ENCODE results near the gene KCNQ2.

KCNQ2 gene

DNA sequence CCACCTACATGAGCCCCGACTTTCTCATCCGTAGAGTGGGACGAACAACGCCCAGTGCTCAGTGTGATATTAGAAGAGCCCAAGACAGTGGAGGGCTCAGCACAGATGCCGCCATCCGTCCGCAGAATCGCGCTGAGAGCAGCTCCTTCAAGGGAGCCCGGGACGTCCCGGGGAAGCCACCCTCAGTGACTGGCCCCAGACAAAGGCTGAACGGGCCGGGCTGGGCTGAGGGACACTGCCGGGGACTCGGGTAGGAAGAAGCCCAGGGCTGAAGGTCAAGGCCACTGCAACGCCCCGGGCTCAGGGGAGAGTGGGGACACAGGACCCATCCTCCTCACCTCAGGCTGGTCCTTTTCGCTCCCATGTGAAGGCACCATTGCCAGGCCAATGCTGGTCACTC, 98.5 kb downstream of the KCNQ2 start:
- Mint-ChIP-seq H3K4me3 (no peak overlapping the region), H3K27ac (no peak overlapping the region), H3K9me3 (no peaks in the 10 kb centered on the region), H3K4me1 (ENCODE audit: low read depth) (peaks cover 9% of the 10 kb centered on the region), H3K36me3 (ENCODE audit: low read depth) (no peaks in the 10 kb centered on the region), H3K27me3 (peaks cover 38% of the 10 kb centered on the region)
- intact Hi-C loops (cut with micrococcal nuclease) = no loop called here

DNA sequence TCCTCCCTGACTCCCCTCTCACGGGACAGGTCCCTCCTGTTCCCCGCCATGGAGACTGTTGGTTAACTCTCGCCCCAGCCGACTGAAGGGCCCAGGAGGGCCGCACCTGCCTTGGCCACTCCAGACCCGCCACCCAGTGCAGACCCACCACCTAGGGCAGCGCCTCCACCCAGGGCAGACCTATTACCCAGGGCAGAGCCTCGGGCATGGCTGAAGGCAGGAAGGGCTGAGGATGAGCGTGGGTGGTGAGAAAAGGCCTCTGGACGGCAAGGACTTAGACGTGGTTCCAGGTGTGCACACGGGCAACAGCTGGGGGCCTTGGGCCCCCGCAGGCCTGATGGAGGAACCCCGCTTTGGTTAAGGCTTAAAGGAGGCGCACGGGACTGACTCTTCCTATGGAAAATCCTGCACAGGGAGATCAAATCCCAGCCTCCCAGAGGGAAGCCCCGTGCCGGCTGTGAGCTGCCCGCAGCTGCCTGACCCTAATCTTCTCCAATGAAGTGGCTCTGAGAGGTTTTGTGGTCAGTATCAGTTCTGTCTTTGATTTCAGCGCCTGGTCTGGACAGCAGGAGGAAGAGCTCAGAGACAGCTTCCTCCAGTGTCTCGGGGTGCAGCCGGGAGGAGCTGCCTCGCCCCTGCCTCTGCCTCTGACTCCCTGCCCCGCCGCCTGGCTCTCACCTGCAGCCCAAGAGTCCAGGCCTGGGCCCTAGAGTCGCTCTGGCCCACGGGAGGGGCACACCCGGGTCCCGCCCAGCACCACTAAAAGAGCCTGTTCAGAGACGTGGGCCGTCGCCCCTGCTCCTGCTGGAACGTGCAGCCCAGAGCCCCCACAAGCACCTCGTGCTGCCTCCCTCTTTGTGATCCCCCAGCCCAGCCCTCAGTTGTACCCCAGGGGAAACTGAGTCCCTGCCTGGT, 99.2 kb downstream of the KCNQ2 start:
- H3K27me3 Mint-ChIP-seq = peaks cover 31% of the 10 kb centered on the region
- H3K9me3 Mint-ChIP-seq = no peaks in the 10 kb centered on the region
- intact Hi-C loops (cut with micrococcal nuclease) = no loop called here
- no peak overlapping the region for H3K27ac Mint-ChIP-seq
- H3K4me3 Mint-ChIP-seq = no peak overlapping the region
- peaks cover 9% of the 10 kb centered on the region for H3K4me1 Mint-ChIP-seq (ENCODE audit: low read depth)
- no peaks in the 10 kb centered on the region for H3K36me3 Mint-ChIP-seq (ENCODE audit: low read depth)

DNA sequence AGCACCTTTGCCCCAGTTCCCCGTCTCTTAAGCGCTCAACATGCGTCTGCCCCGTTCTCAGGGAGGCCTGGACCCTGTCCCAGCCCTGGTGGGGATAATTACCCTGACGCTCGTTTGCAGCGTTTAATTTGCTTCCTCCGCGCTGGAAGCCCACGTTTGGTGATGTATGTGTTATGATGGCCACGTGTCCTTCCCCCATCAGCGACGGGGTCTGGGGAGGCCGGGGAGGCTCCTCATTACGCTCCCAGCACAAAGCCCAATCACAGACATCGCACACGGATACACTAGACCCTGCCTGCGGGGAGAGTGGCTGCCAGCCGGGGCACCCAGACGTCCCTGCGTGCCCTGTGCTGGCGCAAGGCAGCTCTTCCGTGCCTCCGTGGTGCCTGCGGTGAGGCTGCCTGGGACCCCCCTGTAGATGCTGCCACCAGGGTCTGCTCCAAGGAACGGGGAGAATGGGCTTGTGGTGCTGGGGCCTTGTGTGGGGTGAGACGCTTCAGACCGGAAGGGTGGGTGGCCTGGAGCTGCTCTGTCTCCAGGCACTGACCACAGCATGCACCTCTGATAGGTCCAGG, 101.1 kb downstream of the KCNQ2 start:
- Mint-ChIP-seq H3K9me3 (no peaks in the 10 kb centered on the region), H3K4me3 (no peak overlapping the region), H3K27me3 (peaks cover 15% of the 10 kb centered on the region), H3K4me1 (ENCODE audit: low read depth) (peaks cover 5% of the 10 kb centered on the region), H3K27ac (no peak overlapping the region), H3K36me3 (ENCODE audit: low read depth) (no peaks in the 10 kb centered on the region)
- intact Hi-C loops (cut with micrococcal nuclease) = no loop called here

DNA sequence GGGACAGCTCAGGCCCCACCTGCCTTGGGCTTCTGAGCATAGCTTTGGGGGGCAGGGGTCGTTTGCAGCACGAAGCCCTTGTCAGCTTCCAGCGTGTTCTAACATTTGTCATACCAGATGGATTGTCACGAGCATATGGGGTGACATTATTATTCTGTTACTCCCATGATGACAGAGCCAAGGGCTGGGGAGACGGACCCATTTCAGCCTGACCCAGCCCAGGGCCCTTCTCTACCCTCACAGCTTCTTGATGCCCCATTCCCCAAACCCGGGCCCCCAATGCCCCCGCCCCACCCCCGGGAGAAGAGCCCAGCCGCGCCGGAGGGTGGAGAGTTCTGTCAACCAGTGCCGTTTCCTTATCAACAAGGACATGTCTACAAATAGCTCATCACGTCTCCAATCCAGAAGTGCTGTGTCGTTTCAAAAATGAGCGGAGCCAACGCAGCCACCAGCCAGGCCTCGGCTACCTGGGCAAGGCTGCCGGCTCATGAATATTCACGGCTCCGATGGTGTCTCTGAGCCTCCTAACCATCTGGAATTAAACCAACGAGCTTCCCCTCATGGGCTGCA, 101.8 kb downstream of the KCNQ2 start:
- no peaks in the 10 kb centered on the region for H3K9me3 Mint-ChIP-seq
- intact Hi-C loops (cut with micrococcal nuclease) = no loop called here
- H3K36me3 Mint-ChIP-seq (ENCODE audit: low read depth) = no peaks in the 10 kb centered on the region
- no peaks in the 10 kb centered on the region for H3K4me1 Mint-ChIP-seq (ENCODE audit: low read depth)
- peaks cover 11% of the 10 kb centered on the region for H3K27me3 Mint-ChIP-seq
- no peak overlapping the region for H3K27ac Mint-ChIP-seq
- H3K4me3 Mint-ChIP-seq = no peak overlapping the region

DNA sequence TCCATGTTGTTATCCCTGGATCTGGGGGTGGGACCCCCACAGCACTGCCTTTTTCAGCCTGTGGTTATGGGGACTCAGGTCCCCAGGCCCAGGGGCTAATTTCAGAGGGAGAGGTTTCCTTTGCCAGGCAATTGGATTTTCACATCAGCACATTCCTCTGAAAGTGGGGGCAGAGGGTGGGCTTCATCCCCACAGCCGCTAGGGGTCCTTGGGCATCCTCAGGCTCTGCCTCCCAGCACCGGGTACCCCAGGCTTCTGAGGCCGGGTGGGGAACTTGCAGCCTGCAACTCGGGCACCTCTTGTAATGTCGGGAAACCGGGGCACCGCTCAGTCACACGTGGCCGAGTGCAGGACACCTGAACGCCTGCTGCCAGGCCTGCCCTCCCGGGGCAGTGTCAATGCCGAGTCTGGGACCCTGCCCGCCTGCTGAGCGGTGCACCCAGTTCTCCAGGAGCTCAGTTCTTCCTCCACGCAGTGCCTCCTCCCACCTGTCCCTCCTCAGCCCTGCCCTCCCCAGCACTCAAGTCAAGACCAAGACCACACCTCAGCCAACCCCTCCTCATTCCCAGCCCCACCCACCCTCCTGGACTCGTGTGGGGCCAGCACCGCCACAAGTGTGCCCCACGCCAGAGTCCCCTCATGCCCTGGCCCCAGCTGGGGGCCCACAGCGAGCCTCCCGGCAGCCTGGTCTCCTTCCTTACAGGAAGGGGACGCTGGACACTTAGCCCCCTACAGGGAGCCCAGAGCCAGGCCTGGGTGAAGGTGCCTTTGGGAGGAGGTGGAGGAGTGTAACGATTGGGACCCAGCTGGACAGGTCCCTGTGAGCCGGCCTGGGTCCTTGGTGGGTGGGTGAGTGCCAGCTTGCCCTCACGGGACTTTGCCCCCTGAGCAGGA, 102.5 kb downstream of the KCNQ2 start:
- Mint-ChIP-seq H3K36me3 (ENCODE audit: low read depth) (no peaks in the 10 kb centered on the region), H3K27ac (no peak overlapping the region), H3K27me3 (peaks cover 11% of the 10 kb centered on the region), H3K9me3 (no peaks in the 10 kb centered on the region), H3K4me1 (ENCODE audit: low read depth) (no peaks in the 10 kb centered on the region), H3K4me3 (no peak overlapping the region)
- intact Hi-C loops (cut with micrococcal nuclease) = no loop called here

DNA sequence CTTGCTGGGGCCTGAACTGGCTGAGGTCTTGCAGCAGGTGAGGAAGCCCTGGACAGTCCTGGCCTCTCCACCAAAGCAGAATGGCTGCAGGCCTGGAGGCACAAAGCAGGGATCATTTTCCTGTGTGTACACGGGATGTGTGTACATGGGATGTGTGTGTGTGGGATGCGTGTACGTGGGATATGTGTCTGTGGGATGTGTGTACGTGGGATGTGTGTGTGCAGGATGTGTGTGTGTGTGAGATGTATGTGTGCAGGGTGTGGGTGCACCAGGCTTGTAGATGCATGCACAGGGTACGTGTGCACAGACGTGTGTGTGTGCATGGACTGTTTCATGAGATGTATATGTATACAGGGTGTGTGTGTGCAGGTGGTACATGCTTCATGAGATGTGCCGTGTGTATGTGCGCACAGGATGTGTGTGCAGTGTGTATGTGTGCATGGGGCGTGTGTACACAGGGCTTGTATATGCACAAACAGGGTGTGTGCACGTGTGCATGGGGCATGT, 103.4 kb downstream of the KCNQ2 start:
- Mint-ChIP-seq H3K4me3 (no peak overlapping the region), H3K9me3 (no peaks in the 10 kb centered on the region), H3K4me1 (ENCODE audit: low read depth) (no peaks in the 10 kb centered on the region), H3K27ac (no peak overlapping the region), H3K27me3 (peaks cover 7% of the 10 kb centered on the region), H3K36me3 (ENCODE audit: low read depth) (no peaks in the 10 kb centered on the region)
- intact Hi-C loops (cut with micrococcal nuclease) = no loop called here

DNA sequence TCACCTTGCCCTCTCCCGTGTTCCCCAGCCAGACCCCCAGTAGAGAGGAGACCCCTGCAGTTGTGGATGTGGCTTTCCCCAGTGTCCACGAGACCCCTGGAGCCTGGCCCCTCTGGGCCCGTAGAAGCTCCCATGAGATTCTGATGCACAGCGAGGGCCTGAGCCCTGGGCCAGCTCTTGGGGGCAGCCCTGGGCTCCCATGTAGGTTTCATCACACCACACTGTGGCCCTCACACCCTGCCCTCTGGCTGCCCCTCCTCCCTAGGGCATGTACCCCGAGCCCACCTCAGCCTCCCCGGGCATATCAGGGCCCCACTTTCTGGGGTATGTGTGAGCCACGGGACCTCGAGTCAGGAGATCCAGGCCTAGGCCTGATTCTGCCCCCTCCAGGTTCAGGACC, 104.3 kb downstream of the KCNQ2 start:
- Mint-ChIP-seq H3K9me3 (no peaks in the 10 kb centered on the region), H3K36me3 (ENCODE audit: low read depth) (no peaks in the 10 kb centered on the region), H3K4me1 (ENCODE audit: low read depth) (no peaks in the 10 kb centered on the region), H3K27me3 (peaks cover 5% of the 10 kb centered on the region), H3K27ac (no peak overlapping the region), H3K4me3 (no peak overlapping the region)
- intact Hi-C loops (cut with micrococcal nuclease) = no loop called here

DNA sequence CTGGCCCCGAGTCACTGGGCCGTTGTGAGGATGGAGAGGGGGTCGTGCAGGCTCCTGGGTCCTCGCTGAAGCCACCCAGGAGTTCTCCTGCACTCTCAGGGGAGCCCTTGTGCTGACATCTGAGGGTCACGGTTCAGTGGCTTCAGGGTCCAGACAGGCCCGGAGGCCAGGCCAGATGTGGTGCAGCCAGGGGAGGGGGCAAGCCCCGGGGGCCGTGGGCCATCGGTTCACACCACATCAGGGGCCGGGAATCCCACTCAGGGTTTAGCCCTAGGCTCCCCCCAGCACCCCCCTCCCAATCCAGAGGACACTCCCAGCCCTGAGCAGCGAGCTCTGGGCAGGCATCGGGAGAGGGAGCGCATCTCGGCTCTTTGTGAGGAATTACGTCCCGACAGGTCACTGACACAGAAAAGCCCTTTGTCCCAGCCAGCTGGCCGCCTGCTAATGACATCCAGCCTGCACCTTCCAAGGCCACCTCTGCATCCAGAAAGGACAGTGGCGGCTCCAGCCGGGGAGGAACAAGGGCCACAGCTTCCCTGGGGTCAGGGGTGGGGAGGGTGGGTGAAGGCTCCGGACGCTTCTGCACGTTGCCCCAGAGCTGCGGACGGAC, 104.9 kb downstream of the KCNQ2 start:
- intact Hi-C loops (cut with micrococcal nuclease) = no loop called here
- Mint-ChIP-seq H3K27me3 (peaks cover 11% of the 10 kb centered on the region), H3K9me3 (no peaks in the 10 kb centered on the region), H3K4me3 (no peak overlapping the region), H3K4me1 (ENCODE audit: low read depth) (no peaks in the 10 kb centered on the region), H3K27ac (no peak overlapping the region), H3K36me3 (ENCODE audit: low read depth) (no peaks in the 10 kb centered on the region)

DNA sequence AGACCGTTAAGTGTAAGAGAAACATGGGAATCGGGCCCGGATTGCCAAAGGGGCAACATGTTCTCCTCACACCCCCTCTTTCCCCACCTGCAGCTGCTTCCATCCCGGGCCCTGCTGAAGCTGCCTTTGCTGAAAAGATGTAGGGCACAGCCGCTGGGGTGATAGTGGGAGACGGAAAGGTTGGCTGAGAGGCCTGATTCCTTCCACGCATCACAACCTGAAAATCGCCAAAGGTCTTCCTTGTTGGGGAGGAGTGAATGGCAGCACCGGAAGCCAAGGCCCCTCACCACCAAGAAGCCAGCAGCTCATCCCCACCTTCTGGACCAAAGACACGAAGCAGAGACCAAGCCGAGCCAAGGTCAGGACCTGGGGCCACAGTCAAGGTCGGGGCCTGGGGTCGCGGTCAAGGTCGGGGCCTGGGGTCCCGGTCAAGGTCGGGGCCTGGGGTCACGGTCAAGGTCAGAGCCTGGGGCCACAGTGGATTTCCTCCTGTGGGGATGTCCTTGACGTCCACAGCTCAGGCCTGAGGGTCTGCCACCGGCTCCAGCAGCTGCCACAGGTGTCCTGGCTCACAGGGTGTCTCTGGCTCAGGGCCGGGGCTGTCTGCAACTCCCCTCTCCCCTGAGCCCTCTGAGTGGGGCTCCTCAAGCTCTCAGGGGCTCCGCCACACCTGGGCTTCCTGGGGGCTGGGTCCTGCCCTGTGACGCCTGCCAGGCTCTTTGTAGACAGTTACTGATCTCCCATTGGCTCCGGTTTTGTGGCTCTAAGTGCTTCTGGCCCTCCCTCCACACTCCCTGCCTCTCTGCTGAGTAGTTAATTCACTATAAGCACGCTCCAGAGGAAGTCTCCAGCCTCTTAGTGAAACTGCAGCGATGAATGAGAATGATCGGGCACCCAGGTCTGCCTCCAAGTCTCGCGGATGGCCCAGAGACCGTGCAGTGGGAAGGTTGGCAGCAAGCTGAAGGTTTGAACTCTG, 105.8 kb downstream of the KCNQ2 start:
- Mint-ChIP-seq H3K36me3 (ENCODE audit: low read depth) (no peaks in the 10 kb centered on the region), H3K27me3 (peaks cover 20% of the 10 kb centered on the region), H3K9me3 (no peaks in the 10 kb centered on the region), H3K27ac (no peak overlapping the region), H3K4me3 (no peak overlapping the region), H3K4me1 (ENCODE audit: low read depth) (no peaks in the 10 kb centered on the region)
- intact Hi-C loops (cut with micrococcal nuclease) = no loop called here

DNA sequence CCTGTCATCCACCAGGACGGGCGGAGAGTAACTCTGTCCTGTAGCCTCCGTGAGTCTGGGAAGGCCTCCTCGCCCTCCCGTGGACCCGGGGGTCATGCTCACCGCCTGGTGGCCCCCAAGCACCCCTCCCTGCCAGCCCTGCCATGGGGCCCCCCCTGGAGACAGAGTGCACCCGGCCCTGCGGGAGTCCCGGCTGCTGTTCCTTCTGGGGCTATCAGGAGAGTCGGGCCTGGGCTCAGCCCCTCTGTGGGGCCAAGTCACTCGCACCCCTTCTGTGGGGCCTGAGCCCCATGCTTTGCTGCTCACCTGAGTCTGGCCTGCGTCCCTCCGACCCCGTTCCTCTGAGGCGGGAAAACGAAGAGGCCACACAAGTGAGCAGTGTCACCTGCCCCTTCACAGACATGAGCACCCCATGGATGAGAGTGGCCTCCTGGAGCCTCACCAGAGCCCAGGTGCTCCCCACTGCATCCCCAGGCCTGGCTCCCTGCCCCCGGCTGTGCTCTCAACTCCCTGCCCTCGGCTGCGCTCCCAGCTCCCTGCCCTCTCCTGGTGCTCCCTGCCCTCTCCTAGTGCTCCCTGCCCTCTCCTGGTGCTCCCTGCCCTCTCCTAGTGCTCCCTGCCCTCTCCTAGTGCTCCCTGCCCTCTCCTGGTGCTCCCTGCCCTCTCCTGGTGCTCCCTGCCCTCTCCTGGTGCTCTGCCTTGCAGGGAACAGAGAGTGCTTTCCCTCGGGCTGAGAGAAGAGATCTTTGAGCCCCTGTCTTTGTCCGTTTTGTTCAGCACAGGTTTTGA, 106.7 kb downstream of the KCNQ2 start:
- Mint-ChIP-seq H3K4me3 (no peak overlapping the region), H3K9me3 (no peaks in the 10 kb centered on the region), H3K4me1 (ENCODE audit: low read depth) (no peaks in the 10 kb centered on the region), H3K36me3 (ENCODE audit: low read depth) (no peaks in the 10 kb centered on the region), H3K27me3 (peaks cover 22% of the 10 kb centered on the region), H3K27ac (no peak overlapping the region)
- intact Hi-C loops (cut with micrococcal nuclease) = no loop called here

DNA sequence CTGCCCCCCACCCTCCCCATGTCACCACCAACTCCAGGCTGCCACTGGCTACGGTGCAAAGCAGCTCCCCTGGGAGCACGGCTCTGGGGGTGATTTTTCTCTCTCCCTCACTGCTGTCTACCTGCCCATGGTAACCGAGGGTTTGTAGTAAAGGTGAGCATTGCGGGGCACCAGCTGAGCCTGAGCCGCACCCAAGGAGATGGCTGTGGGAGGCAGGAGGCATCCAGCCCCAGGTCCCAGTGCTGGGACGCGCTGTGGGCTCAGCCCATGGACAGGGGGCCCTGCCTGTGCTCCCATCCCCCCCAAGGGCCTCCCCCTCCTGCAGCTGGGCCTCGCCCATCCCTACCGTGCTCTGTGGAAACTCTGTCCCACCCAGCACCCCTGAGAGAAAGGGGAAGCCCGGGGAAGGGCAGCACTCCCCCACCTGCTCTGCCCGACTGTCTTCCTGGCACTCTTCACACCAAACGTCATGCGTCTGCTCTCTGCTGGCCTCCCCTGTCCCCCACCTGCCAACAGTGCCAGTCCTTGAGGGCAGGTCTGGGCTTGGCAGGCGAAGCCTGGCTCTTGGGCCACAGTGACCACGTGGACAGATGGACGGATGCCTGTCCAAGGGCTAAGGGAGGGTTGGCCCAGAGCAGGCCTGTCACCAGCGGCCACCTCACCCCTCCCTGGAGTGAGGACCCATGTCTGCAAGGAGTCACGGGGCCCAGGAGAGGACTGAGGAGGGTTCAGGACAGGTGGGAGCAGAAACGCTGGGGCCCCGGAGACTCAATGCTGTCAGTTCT, 107.5 kb downstream of the KCNQ2 start:
- Mint-ChIP-seq H3K4me1 (ENCODE audit: low read depth) (no peaks in the 10 kb centered on the region), H3K27ac (no peak overlapping the region), H3K27me3 (peaks cover 30% of the 10 kb centered on the region), H3K4me3 (no peak overlapping the region), H3K9me3 (no peaks in the 10 kb centered on the region), H3K36me3 (ENCODE audit: low read depth) (no peaks in the 10 kb centered on the region)
- intact Hi-C loops (cut with micrococcal nuclease) = no loop called here
